HCT116 (cell line): ENCODE results near the gene SEMA6D. TPM values are rescaled to one million over a fixed set of nuclear protein-coding genes. Genes with fewer than 3 reads are reported as not detected.

Experiments
- ATAC-seq: fragments of 200-7000 bp; cut with Tn5 transposase; 2 replicates; pipeline ENCODE4 v1.9.1; 2020; ENCODE audit warnings: mild to moderate bottlenecking, moderate library complexity
- BruUV-seq: library from RNA; stranded (reverse); fragments of 400-500 nt; replicated peaks from 2 replicates; lab custom pipeline; 2021; lab: Mats Ljungman, UMichigan
- CTCF ChIA-PET: fragments of 300-600 bp; sonication (Branson Sonifier 250); formaldehyde crosslinking; loops from one replicate; lab custom pipeline; 2021; ENCODE audit warnings: antibody characterized with exemption; lab: Charles Lee
- POLR2A ChIA-PET: fragments of 300-600, 350-600 bp; sonication (Branson Sonifier 250); formaldehyde crosslinking; loops from one replicate; lab custom pipeline; 2021; ENCODE audit warnings: antibody characterized with exemption; lab: Charles Lee
- RAD21 ChIA-PET, 2 experiments: fragments of 300-600 bp; sonication (Branson Sonifier 250); formaldehyde crosslinking; loops; one replicate each; lab custom pipeline; 2023; ENCODE audit warnings: low total read pairs in 2 of 2; ENCODE audit not compliant: uncharacterized antibody in 2 of 2, unreplicated experiment in 2 of 2, low non-redundant PET in 1 of 2; lab: Charles Lee
- DNase-seq: peaks from one replicate; pipeline ENCODE4 v3.0.0-alpha.2; 2010; ENCODE audit warnings: low read depth, low spot score
- H2AFZ ChIP-seq: fragments of 200-600 bp; shearing (Covaris generic), sonication (generic); 2 replicates; pipeline ENCODE4 v1.6.1; 2017; ENCODE audit warnings: low read depth, mixed run types, mixed read lengths, antibody characterized with exemption, low read length; ENCODE audit not compliant: poor library complexity, severe bottlenecking
- H3K27ac ChIP-seq: 2 replicates; pipeline ENCODE4 v1.5.1; 2012; ENCODE audit warnings: low read depth, low read length
- H3K27me3 ChIP-seq: fragments of 200-600 bp; sonication (generic); 2 replicates; pipeline ENCODE4 v1.6.1; 2016; ENCODE audit warnings: mixed run types, low read length, mixed read lengths; ENCODE audit not compliant: insufficient read depth
- H3K36me3 ChIP-seq, 2 experiments: fragments of 200-500 bp in 1 of 2; fragments of 200-600 bp in 1 of 2; sonication (Bioruptor generic) in 1 of 2; sonication (generic) in 1 of 2; 2 replicates each; pipeline versions ENCODE4 v1.5.1 to v1.6.1; 2014 to 2016; ENCODE audit warnings: low read length in 2 of 2, inconsistent platforms in 1 of 2, mixed read lengths in 1 of 2, mixed run types in 1 of 2; ENCODE audit not compliant: insufficient read depth in 2 of 2, control insufficient read depth in 1 of 2
- H3K4me1 ChIP-seq, 2 experiments: fragments of 200-600 bp in 1 of 2; sonication (generic) in 1 of 2; 2 replicates each; pipeline versions ENCODE4 v1.5.1 to v1.6.1; 2012 to 2017; ENCODE audit warnings: low read length in 2 of 2, inconsistent platforms in 1 of 2, mild to moderate bottlenecking in 1 of 2, mixed read lengths in 1 of 2, mixed run types in 1 of 2, moderate library complexity in 1 of 2; ENCODE audit not compliant: insufficient read depth in 2 of 2, control insufficient read depth in 1 of 2
- H3K4me2 ChIP-seq: fragments of 200-600 bp; sonication (generic); 2 replicates; pipeline ENCODE4 v1.6.1; 2017; ENCODE audit warnings: mixed run types, low read length, mixed read lengths
- H3K4me3 ChIP-seq, 2 experiments: fragments of 200-600 bp in 1 of 2; sonication (generic) in 1 of 2; replicated peaks in 1 of 2; 2 replicates each; pipeline ENCODE4 v1.5.1; 2011 to 2016; ENCODE audit warnings: low read length in 2 of 2, control low read depth in 1 of 2, low read depth in 1 of 2, mild to moderate bottlenecking in 1 of 2, mixed read lengths in 1 of 2, mixed run types in 1 of 2
- H3K79me2 ChIP-seq: fragments of 200-600 bp; sonication (generic); 2 replicates; pipeline ENCODE4 v1.6.1; 2017; ENCODE audit warnings: mild to moderate bottlenecking, mixed run types, low read length, moderate library complexity, mixed read lengths; ENCODE audit not compliant: insufficient read depth
- H3K9ac ChIP-seq: fragments of 200-600 bp; sonication (generic); 2 replicates; pipeline ENCODE4 v1.6.1; 2016; ENCODE audit warnings: low read length, mixed read lengths
- H3K9me2 ChIP-seq: fragments of 200-600 bp; sonication (generic), shearing (Covaris generic); 2 replicates; pipeline ENCODE4 v1.6.1; 2017; ENCODE audit warnings: mixed run types, mild to moderate bottlenecking, moderate library complexity; ENCODE audit not compliant: insufficient read depth
- H3K9me3 ChIP-seq, 2 experiments: fragments of 200-500 bp in 1 of 2; fragments of 200-600 bp in 1 of 2; sonication (Bioruptor generic) in 1 of 2; sonication (generic) in 1 of 2; 2 replicates each; pipeline ENCODE4 v1.6.1; 2014 to 2017; ENCODE audit warnings: low read length in 2 of 2, mixed read lengths in 2 of 2, inconsistent platforms in 1 of 2, low read depth in 1 of 2, mild to moderate bottlenecking in 1 of 2, mixed run types in 1 of 2, moderate library complexity in 1 of 2; ENCODE audit not compliant: control insufficient read depth in 1 of 2, insufficient read depth in 1 of 2
- H4K20me1 ChIP-seq: fragments of 200-600 bp; sonication (generic), shearing (Covaris generic); 2 replicates; pipeline ENCODE4 v1.6.1; 2017; ENCODE audit warnings: mixed run types, mild to moderate bottlenecking, moderate library complexity; ENCODE audit not compliant: insufficient read depth
- CBX3 ChIP-seq: IDR thresholded peaks from 2 replicates; pipeline ENCODE4 v1.6.1; 2012; ENCODE audit warnings: low read depth
- CTCF ChIP-seq, 3 experiments: fragments of 200-600 bp in 1 of 3; sonication (generic) in 1 of 3; IDR thresholded peaks in 2 of 3; conservative IDR thresholded peaks in 1 of 3; 2 replicates each; pipeline ENCODE4 v1.5.1; 2012 to 2017; ENCODE audit warnings: low read depth in 2 of 3, low read length in 2 of 3, antibody characterized with exemption in 1 of 3, borderline replicate concordance in 1 of 3, control low read depth in 1 of 3, mild to moderate bottlenecking in 1 of 3, mixed read lengths in 1 of 3, mixed run types in 1 of 3, moderate library complexity in 1 of 3; ENCODE audit not compliant: insufficient read depth in 1 of 3
- EGR1 ChIP-seq: IDR thresholded peaks from 2 replicates; pipeline ENCODE4 v1.6.1; 2012; ENCODE audit warnings: low read depth
- ELF1 ChIP-seq: IDR thresholded peaks from 2 replicates; pipeline ENCODE4 v1.6.1; 2012; ENCODE audit warnings: low read depth, borderline replicate concordance
- EZH2 ChIP-seq: fragments of 200-600 bp; sonication (generic); IDR thresholded peaks from 2 replicates; pipeline ENCODE4 v1.6.1; 2017; ENCODE audit warnings: antibody characterized with exemption, mixed run types
- EZH2phosphoT487 ChIP-seq: fragments of 200-600 bp; IDR thresholded peaks from 2 replicates; pipeline ENCODE4 v1.6.1; 2018; ENCODE audit warnings: antibody characterized with exemption, borderline replicate concordance
- FOSL1 ChIP-seq: IDR thresholded peaks from 2 replicates; pipeline ENCODE4 v1.6.1; 2012; ENCODE audit warnings: low read depth
- JUND ChIP-seq: IDR thresholded peaks from 2 replicates; pipeline ENCODE4 v1.6.1; 2012
- MAX ChIP-seq: IDR thresholded peaks from 2 replicates; pipeline ENCODE4 v1.6.1; 2012
- POLR2A ChIP-seq: IDR thresholded peaks from 2 replicates; pipeline ENCODE4 v1.7.0; 2011; ENCODE audit warnings: borderline replicate concordance; ENCODE audit not compliant: insufficient read depth, insufficient read length; ENCODE audit errors: extremely low read depth
- REST ChIP-seq: IDR thresholded peaks from 2 replicates; pipeline ENCODE4 v1.6.1; 2012; ENCODE audit warnings: low read depth
- ZBTB33 ChIP-seq: IDR thresholded peaks from 2 replicates; pipeline ENCODE4 v1.6.1; 2011; ENCODE audit warnings: mild to moderate bottlenecking, low read length, moderate library complexity; ENCODE audit not compliant: insufficient replicate concordance; ENCODE audit errors: extremely low read depth
- ZNF274 ChIP-seq: fragments of 200-500 bp; sonication (Bioruptor generic); IDR thresholded peaks from 2 replicates; pipeline ENCODE4 v1.6.1; 2014; ENCODE audit warnings: mild to moderate bottlenecking, low read depth, low read length, inconsistent platforms
- intact Hi-C: fragments of 100-400 bp; cut with micrococcal nuclease; formaldehyde crosslinking; loops from 2 replicates; pipeline ENCODE4 v1.10.0; 2022
- total RNA-seq: library from RNA; stranded (reverse); gene quantifications from one replicate; pipeline ENCODE4 v1.2.1, GENCODE V29; 2021; ENCODE audit not compliant: unreplicated experiment

Gene SEMA6D
- total RNA-seq, 1 experiment from 2014 or later = 0.02 TPM

- peaks cover 0 to 28% of the 10 kb centered on the region in 2 experiments; a peak in 2 of 4 replicates for H3K9me3 ChIP-seq
- DNase-seq (no peak), ATAC-seq (no peak)
- CTCF ChIA-PET = no interaction called here
- no peak overlapping the region for H3K27ac ChIP-seq
- H3K36me3 ChIP-seq = no peaks in the 10 kb centered on the region
- TF ChIP-seq JUND (no peak), EZH2 (no peak)
- no peaks in the 10 kb centered on the region for H3K9me2 ChIP-seq
- no peaks in the 10 kb centered on the region for H3K4me1 ChIP-seq
- intact Hi-C loops = no loop called here
- RAD21 ChIA-PET = no interaction called here
- H4K20me1 ChIP-seq = no peaks in the 10 kb centered on the region
- H3K4me3 ChIP-seq = no peak overlapping the region
- H3K9ac ChIP-seq = no peak overlapping the region
- no peak overlapping the region for H2AFZ ChIP-seq
- no peaks in the 10 kb centered on the region for H3K79me2 ChIP-seq
- H3K27me3 ChIP-seq = no peaks in the 10 kb centered on the region
- H3K4me2 ChIP-seq = no peak overlapping the region
- POLR2A ChIA-PET = no interaction called here
- BruUV-seq = no TSS peak
Observed at GRCh38 chr15:47727137-47727536, 9.8 kb downstream of the SEMA6D start.

DNA sequence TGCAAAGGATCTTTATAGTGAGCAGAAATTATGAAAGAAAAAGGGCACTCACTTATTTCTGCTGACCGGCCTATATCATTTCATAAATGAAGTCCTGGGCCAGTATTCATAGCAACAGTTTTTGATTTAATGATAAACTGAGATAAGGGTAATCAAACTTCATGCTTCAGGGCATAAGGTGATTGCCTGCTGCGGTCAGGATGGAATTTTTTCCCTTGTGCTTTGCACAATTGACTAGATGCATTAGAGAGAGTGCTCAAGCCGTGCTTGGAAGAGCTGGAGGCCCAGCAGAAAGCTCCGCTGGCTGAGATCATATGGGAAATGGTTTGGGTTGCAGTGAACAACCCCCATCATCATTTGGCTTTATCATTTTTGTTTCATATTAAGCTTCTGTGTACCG lies 10.4 kb downstream of the SEMA6D start:
- RAD21 ChIA-PET = no interaction called here
- BruUV-seq = no TSS peak
- Histone ChIP-seq H3K9ac (no peak overlapping the region), H3K79me2 (no peaks in the 10 kb centered on the region), H3K27ac (no peak overlapping the region), H3K9me2 (no peaks in the 10 kb centered on the region), H3K9me3 (peaks cover 0 to 28% of the 10 kb centered on the region in 2 experiments; a peak in 2 of 4 replicates), H4K20me1 (no peaks in the 10 kb centered on the region), H3K27me3 (no peaks in the 10 kb centered on the region), H2AFZ (no peak overlapping the region), H3K36me3 (no peaks in the 10 kb centered on the region), H3K4me1 (no peaks in the 10 kb centered on the region), H3K4me2 (no peak overlapping the region), H3K4me3 (no peak overlapping the region)
- CTCF ChIA-PET = no interaction called here
- ATAC-seq = no peak
- intact Hi-C loops = no loop called here
- POLR2A ChIA-PET = no interaction called here
- no peak for DNase-seq
- TF ChIP-seq FOSL1 = no peak
- no peak for TF ChIP-seq REST
- TF ChIP-seq ZBTB33 = no peak
- no peak for TF ChIP-seq EGR1
- no peak for TF ChIP-seq EZH2phosphoT487
- no peak for TF ChIP-seq MAX
- TF ChIP-seq CTCF (IDR thresholded peaks at IDR 0.05 in 2 of 3, conservative IDR thresholded peaks at IDR 0.05 in 1 of 3; ENCODE audit: borderline replicate concordance in 1 of 3, insufficient read depth in 1 of 3, low read depth in 2 of 3, low read length in 2 of 3) = no peak
- no peak for TF ChIP-seq POLR2A
- TF ChIP-seq ZNF274 = no peak
- TF ChIP-seq CBX3 = no peak
- no peak for TF ChIP-seq ELF1
